Activated CD4-positive, alpha-beta T cell treated with anti-CD3 and anti-CD28 coated beads for 24 hours (primary cell): ENCODE results near the gene CTTN.
"Not testable (repeated sequence)": the region's sequence is repeated elsewhere in the genome, so short reads cannot be mapped to it uniquely, and the experiment has no call there.

Experiments
- DNase-seq, 2 donors: peaks; one replicate each; pipeline ENCODE4 v3.0.0-alpha.2; 2020; ENCODE audit warnings: low read depth in 2 of 2

Gene CTTN

GRCh38 chr11:70381350-70381749 is 17.0 kb upstream of the CTTN start:
- DNase-seq: no peak

- DNase-seq: no peak
Observed at GRCh38 chr11:70381872-70382861, 16.2 kb upstream of the CTTN start.

- no peak for DNase-seq
Observed at GRCh38 chr11:70383664-70384565, 14.4 kb upstream of the CTTN start.

- DNase-seq: no peak
Observed at GRCh38 chr11:70384566-70385152, 13.7 kb upstream of the CTTN start.

GRCh38 chr11:70387564-70387963 is 10.8 kb upstream of the CTTN start:
- DNase-seq: no peak

- no peak for DNase-seq
Observed at GRCh38 chr11:70389201-70389600, 9.1 kb upstream of the CTTN start.

GRCh38 chr11:70390882-70391281 is 7.4 kb upstream of the CTTN start:
- DNase-seq: not testable (repeated sequence)

GRCh38 chr11:70394211-70394950 is 3.9 kb upstream of the CTTN start:
- no peak for DNase-seq

- DNase-seq: no peak
Observed at GRCh38 chr11:70397336-70397982, 870 bp upstream of the CTTN start.

GRCh38 chr11:70398834-70399680 is 728 bp downstream of the CTTN start:
- no peak for DNase-seq

GRCh38 chr11:70399681-70400112 is 1.4 kb downstream of the CTTN start:
- no peak for DNase-seq

- DNase-seq: no peak
Observed at GRCh38 chr11:70400643-70401042, 2.3 kb downstream of the CTTN start.

- no peak for DNase-seq
Observed at GRCh38 chr11:70402016-70402415, 3.7 kb downstream of the CTTN start.

- DNase-seq: no peak
Observed at GRCh38 chr11:70402685-70403084, 4.4 kb downstream of the CTTN start.

GRCh38 chr11:70404244-70404643 is 5.9 kb downstream of the CTTN start:
- no peak for DNase-seq

GRCh38 chr11:70405679-70406395 is 7.5 kb downstream of the CTTN start:
- DNase-seq: no peak

- no peak for DNase-seq
Observed at GRCh38 chr11:70407121-70407520, 8.8 kb downstream of the CTTN start.

GRCh38 chr11:70407814-70408213 is 9.5 kb downstream of the CTTN start:
- DNase-seq: no peak

GRCh38 chr11:70408326-70408725 is 10.0 kb downstream of the CTTN start:
- DNase-seq: not testable (repeated sequence)
